IMR-90 (cell line): ENCODE results near the gene SERPINA4.

Source experiments
- CEBPB ChIP-seq: IDR thresholded peaks from 2 replicates; pipeline ENCODE4 v1.6.1; 2012; ENCODE audit warnings: low read depth, low read length, improper control_type of control experiment
- RFX5 ChIP-seq: IDR thresholded peaks from 2 replicates; pipeline ENCODE4 v1.8.0; 2012; ENCODE audit warnings: low read depth, mild to moderate bottlenecking, low read length, moderate library complexity

- TF ChIP-seq RFX5 (no peak), CEBPB (no peak)
These were observed 34.7 kb downstream of the SERPINA4 start for GRCh38 chr14:94595912-94596311.
